Amygdala (tissue), 56 donors: ENCODE data around the gene SMIM22.
A peak's percentile ranks its signal among the peaks of the same experiment; 100 is the strongest.

Source experiments
- DNase-seq, 56 donors: peaks; one replicate each; lab custom pipeline; 2025; lab: John Stamatoyannopoulos, UW

Gene SMIM22, protein sequence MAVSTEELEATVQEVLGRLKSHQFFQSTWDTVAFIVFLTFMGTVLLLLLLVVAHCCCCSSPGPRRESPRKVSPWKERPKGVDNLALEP

DNA sequence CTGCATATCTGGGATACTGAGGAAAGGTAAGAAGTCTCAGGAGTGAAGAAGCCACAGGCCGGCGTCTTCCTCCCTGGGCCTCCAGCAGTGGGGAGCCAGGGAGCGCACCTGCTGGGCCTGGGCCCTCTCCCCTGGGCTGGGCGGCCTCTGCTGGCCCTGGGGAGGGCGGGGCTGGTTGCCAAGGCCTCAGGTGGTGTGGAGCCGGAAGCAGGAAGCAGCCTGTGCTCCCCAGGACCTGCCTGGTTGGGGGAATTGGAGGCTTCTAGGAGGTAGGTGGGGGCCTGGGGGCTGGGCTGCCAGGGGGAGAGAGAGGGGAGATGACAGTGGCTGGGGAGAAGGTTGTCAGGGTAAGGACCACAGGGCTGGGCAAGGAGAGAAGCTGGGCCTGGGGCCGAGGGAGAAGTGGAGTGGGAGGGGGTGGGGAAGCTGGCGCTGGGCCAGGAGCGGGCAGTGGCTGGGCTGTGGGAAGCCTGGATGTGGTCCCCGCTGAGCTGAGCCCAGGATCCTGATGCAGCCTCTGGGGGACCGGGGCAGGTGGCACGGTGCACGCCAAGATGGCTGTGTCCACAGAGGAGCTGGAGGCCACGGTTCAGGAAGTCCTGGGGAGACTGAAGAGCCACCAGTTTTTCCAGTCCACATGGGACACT is at the start of gene SMIM22:
Gene SMIM22, plus strand, starts transcription at position 189 of the 647 bp plus-strand sequence. Its CDS starts 366 bp downstream, at position 555.
- peak in 4 of 56 donors; percentile 16 to 35 (median 20) for DNase-seq

DNA sequence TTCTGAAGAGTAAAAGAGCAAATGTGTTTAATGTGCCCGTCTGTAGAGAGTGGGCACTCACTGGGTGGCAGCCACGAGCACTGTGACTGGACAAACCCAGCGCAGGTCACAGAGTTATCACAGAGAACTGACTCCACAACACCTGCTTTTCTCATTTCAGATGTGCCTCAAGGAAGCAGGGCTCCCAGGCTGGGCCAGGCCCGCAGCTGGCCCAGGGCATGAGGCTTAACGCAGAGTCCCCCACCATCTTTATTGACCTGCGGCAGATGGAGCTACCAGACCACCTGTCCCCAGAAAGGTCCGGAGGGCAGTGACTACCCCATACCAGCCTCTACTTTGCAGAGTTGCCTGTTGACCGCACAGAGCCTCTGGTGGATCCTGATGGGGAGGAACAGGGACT is 49.0 kb upstream of the SMIM22 start:
- DNase-seq: no peak

GRCh38 chr16:4746991-4747574 is 48.1 kb upstream of the SMIM22 start:
- peak in 11 of 56 donors; percentile 11 to 30 (median 20) for DNase-seq

GRCh38 chr16:4747906-4748681 is 47.1 kb upstream of the SMIM22 start:
- DNase-seq: no peak

DNA sequence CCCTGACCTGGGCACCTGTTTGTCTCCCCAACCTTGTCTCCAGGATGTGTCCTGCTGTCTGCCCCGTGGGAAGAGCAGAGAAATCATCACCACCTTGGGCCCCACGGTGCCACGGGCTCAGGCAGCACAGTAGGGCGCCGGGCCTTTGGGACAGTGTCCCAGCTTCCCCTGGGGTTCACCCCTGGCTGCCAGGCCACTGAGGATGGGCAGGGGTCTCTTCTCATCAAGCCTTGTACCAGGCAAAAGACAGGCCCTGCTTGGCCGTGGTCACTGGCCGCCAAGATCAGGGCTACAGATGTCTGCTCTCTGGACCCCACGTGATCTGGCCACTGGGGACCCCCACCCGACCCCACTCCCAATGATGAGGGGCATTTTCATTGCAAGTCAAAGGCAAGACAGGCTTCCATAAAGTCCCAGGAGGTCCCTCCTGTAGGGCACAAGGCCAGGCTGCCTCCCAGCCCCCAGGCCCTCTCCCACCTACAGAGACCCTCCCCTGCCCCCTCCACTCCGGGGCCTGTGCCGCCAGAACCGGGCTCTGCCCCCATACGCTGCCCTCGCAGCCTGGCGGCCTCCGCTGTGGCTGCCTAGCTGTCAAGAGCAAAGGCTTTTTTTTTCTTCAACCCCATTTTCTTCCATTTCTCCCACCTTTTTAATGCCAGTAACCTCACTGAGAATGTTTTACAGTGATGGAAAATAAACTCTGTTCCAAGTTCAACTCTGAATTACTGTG is 46.3 kb upstream of the SMIM22 start:
- DNase-seq: no peak

- no peak for DNase-seq
Observed at GRCh38 chr16:4749700-4750257, 45.4 kb upstream of the SMIM22 start.

DNA sequence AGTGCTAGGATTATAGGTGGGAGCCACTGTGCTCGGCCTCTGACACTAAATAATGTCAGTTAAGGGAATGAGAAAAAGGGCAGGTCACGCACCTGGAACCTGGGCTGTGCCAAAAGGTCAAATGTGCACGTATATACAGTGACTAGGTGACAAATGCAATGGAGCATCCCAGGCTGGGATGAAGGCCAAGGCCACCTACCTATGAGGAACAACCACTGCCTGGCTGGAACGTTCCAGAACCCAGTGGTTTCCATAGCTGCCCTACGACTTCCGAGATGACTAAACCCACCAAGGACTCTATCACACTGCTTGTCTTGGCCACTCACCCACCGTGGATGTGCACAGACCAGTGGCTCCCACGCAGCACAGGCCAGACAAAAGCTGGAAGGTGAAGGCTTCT is 44.3 kb upstream of the SMIM22 start:
- DNase-seq: no peak

DNA sequence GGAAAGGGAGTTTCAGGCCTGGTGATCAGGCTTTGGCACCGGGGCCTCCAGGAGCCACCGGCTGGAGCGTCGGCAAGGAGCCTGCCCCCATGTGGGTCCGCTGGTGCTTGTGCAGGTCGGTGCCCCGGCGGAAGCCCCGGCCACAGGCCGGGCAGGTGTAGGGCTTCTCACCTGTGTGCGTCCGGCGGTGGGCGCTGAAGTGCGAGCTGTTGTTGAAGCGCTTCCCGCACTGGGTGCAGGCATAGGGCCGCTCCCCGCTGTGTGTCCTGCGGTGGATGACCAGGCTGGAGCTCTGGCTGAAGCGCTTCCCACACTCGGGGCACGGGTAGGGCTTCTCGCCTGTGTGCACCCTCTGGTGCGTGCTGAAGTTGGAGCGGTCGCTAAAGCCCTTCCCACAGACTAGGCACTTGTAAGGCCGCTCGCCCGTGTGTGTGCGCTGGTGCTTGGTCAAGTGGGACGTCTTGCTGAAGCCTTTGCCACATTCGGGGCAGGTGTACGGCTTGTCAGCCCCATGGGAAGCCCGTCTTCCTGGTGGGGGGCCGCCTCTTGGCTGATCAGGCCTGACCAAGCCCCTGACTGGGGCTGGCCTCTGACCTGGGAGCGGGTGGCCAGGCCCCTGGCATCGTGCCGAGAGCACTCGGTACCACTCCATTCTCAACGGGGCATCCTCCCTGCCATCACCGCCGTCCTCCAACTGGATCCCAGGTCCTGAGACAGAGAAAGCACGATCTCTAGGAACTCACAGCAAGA is 42.6 kb upstream of the SMIM22 start:
- no peak for DNase-seq

DNA sequence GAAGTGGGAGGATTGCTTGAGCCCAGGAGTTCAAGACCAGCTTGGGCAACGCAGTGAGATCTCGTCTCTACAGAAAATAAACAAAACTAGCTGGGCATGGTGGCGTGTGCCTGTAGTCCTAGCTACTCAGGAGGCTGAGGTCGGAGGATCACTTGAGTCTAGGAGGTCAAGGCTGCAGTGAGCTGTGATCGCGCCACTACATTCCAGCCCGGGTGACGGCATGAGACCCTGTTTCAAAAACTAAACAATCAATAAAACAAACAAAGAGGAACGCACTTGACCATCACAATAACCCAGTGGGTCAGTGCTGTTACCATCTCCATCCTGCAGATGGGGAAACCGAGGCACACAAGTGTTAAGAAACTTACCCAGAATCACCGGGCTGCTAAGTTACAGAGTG is 41.9 kb upstream of the SMIM22 start:
- DNase-seq: no peak

- no peak for DNase-seq
Observed at GRCh38 chr16:4754865-4755264, 40.3 kb upstream of the SMIM22 start.

- DNase-seq: no peak
Observed at GRCh38 chr16:4755687-4756086, 39.5 kb upstream of the SMIM22 start.

- no peak for DNase-seq
Observed at GRCh38 chr16:4760221-4760910, 34.8 kb upstream of the SMIM22 start.

DNA sequence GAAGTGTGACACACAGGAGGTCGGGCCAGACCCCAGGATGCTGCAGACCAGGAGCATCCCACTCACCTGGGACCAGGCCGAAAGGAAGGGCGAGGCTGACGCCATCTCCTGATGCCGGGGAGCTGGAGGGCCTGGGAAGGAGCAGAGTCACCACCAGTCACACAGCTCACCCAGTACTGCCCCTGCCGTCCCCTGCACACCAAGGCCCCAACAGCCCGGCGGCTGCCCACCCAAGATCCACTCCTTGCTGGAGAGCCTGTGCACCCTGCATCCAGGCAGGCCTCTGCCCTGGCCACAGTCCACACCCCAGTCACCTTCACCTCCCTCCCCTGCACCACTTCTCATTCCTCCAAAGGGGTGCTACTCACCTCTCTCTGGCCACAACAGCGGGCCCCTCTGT is 33.0 kb upstream of the SMIM22 start:
- no peak for DNase-seq

DNA sequence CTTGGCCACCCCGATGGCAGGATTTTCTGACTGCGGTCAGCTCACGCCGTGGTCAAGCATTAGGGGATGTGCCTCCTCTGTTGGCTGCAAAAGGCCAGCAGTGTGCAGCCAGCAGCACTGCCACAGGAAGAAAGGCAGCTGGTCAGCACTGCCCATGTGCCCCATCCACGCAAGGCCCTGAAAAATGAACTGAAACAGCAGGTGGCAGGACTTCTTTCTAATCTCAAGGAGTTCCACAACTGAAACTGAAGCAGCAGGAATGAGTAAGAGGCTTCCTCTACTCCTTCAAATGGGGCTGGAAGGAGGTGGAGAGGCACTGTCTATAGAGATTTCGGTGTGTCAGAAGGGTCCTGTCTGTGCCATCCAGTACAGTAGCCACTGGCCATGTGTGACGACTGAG is 31.4 kb upstream of the SMIM22 start:
- DNase-seq: no peak

- no peak for DNase-seq
Observed at GRCh38 chr16:4765511-4766474, 29.4 kb upstream of the SMIM22 start.

GRCh38 chr16:4766875-4767628 is 28.1 kb upstream of the SMIM22 start, which contains the start of gene ZNF500:
Gene ZNF500 (minus strand): TSS chr16:4767162. CDS start chr16:4765978, 1,184 bp downstream.
- peak; percentile 26 to 99 (median 94) for DNase-seq
